NCI-H526 (cell line): Measurements from ENCODE around the gene ARHGEF39.

Experiments used
- DNase-seq, 2 experiments: peaks; one replicate each; lab custom pipeline; 2025; lab: John Stamatoyannopoulos, UW

ARHGEF39 gene

DNA sequence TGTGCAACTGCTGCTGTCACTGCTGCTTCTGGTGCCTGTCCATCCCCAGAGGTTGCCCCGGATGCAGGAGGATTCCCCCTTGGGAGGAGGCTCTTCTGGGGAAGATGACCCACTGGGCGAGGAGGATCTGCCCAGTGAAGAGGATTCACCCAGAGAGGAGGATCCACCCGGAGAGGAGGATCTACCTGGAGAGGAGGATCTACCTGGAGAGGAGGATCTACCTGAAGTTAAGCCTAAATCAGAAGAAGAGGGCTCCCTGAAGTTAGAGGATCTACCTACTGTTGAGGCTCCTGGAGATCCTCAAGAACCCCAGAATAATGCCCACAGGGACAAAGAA, 9.0 kb upstream of the ARHGEF39 start:
- DNase-seq = no peak

DNA sequence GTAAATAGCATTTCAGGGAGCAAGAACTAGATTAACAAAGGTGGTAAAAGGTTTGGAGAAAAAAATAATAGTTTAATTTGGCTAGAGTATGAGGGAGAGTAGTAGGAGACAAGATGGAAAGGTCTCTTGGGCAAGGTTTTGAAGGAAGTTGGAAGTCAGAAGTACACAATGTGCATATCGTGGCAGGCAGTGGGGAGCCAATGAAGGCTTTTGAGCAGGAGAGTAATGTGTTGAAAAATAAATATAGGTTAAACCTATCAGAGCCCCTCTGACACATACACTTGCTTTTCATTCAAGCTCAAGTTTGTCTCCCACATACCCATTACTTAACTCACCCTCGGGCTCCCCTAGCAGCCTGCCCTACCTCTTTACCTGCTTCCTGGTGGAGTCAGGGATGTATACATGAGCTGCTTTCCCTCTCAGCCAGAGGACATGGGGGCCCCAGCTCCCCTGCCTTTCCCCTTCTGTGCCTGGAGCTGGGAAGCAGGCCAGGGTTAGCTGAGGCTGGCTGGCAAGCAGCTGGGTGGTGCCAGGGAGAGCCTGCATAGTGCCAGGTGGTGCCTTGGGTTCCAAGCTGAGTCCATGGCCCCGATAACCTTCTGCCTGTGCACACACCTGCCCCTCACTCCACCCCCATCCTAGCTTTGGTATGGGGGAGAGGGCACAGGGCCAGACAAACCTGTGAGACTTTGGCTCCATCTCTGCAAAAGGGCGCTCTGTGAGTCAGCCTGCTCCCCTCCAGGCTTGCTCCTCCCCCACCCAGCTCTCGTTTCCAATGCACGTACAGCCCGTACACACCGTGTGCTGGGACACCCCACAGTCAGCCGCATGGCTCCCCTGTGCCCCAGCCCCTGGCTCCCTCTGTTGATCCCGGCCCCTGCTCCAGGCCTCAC, 8.4 kb upstream of the ARHGEF39 start, which contains the start of gene CA9:
Gene CA9, plus strand, starts transcription at position 797 of the 893 bp plus-strand sequence. Its CDS starts 32 bp downstream, at position 829.
- no peak for DNase-seq

- DNase-seq = peak; percentile 8 to 23
Measured at GRCh38 chr9:35669331-35670145, 4.5 kb upstream of the ARHGEF39 start.

GRCh38 chr9:35667939-35668338, 2.9 kb upstream of the ARHGEF39 start:
- no peak for DNase-seq

DNA sequence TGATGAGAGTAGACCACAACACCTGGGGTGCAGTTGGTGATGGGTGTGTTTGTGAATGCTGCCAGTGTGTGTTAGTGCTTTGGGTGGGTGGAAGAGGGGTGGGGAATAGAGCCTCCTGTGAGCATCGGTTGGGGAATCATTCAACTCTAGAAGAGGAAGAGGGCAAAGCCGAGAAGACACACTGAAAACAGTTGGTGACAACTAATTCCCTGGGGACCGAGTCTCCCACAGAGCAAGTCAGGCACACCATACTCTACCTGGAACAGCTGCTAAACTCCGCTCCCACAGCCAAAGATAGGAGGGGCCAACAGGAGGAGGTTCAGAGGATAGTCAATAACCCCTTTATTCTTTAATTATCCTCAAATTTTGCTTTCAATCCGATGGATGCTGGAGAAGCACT, 1.6 kb upstream of the ARHGEF39 start:
- no peak for DNase-seq

- no peak for DNase-seq
Measured at GRCh38 chr9:35666045-35666444, 1.1 kb upstream of the ARHGEF39 start.

DNA sequence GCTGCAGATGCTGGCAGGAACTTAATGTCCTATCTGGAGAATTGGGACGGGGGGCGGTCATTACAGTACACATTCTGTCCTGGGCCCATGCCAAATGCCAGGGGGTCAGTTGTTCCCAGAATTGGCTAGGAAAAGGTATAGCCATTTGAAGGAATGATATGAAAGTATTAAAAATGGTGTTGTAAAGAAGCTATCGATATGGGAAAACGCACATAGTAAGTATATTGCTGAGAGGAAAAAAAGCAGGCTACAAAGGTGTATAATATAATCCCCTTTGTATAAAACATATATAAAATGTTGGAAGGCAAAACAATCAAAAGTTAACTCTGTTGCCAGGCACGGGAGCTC, 450 bp upstream of the ARHGEF39 start:
- no peak for DNase-seq

GRCh38 chr9:35662437-35662836, 2.6 kb downstream of the ARHGEF39 start:
- no peak for DNase-seq

DNA sequence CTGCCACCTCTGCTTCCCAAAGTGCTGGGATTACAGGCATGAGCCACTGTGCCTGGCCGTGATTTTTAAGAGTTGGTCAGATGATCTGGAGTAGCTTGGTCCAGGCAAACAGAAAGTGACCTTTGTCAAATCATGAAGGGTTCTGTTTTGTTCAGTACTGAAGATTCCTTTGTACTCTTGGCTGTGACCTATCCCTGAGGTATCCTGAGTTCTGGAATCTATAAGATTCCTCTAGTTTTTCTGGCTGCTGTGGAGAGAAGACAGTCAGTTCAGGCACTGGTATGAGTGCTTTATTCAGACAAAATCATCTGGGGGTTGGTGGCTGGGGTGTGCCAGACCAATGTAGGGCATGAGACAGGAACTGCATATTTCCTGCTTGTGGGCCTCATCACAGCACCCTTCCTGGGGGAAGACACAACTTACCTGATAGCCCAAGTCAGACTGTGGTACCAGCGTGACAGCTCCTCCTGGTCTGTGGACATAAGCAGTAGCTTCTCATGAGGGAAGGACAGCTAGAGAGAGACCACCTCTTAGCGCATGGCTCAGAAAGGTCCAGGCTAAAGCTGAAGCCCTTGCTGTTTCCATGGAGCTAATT, 3.1 kb downstream of the ARHGEF39 start:
- DNase-seq = no peak

DNA sequence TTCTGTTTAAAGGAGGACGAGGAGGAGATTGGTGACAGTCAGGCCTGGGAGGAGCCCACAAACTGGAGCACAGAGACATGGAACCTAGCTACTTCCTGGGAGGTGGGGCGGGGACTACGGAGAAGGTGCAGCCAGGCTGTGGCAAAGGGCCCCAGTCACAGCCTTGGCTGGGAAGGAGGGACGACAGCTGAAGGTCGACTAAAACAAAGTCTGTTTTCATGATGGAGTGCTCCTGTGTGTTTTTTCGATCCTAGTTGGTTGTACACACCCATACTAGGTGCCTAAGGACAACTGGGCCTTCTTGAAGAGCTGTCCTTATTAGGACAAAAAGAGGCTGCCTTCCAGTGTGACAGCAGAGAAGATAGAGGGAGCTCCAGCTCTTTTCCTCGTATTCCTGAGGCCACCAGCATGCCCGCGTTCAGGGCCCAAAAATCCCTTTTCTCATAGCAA, 4.0 kb downstream of the ARHGEF39 start:
- DNase-seq = peak in 1 of 2 experiments; percentile 46

DNA sequence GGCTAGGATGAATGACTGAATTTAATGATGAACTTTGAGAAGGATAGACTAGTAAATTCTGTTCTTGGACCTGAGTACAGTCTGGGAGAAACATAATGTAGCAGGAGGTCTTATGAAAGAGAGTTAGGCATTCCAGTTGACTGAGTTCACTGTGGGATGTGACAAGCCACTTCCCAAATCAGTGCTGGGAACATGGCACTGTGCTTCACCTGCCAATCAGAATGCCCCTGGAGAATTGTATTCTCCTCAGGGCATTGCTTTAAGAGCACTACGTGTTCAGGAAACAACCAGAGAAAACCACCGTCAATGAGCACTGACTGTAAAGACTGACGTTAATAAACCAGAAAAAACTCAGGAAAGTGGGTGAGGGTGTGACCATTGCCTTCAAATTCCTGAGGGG, 5.7 kb downstream of the ARHGEF39 start:
- DNase-seq = no peak

- DNase-seq = peak; percentile 26 to 50
Measured at GRCh38 chr9:35658968-35659220, 6.1 kb downstream of the ARHGEF39 start.

DNA sequence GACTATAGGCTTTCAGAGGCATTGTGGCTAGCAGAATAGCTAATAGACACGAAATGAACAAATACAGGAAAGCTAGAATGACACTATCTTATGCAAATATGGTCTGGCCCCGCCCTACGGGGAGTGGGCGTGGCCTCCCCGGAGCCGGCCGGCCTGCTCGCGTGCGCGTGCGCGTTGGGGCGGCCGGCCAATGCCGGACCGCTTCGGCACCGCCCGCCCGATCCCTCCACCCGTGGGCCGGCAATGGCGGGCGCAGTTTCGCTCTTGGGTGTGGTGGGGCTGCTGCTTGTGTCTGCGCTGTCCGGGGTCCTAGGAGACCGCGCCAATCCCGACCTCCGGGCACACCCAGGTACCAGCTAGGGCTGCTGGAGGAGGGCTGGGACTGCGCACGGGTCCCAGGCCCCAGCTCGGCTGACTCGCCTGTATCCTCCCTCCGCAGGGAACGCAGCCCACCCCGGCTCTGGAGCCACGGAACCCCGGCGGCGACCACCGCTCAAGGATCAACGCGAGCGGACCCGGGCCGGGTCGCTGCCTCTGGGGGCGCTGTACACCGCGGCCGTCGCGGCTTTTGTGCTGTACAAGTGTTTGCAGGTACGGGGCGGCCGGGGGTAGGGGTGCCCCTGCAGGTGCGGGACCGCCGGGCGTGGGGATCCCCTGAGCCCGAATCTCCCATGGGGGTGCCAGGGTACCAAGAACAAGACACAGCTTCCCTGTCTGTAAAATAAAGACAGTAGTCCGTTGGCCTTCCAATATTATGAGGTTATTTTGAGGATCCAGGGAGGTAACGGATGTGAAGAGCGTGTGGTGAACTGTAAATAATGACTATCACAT, 6.6 kb downstream of the ARHGEF39 start, which contains the start of gene CCDC107:
Gene CCDC107, plus strand, starts transcription at position 156 of the 831 bp plus-strand sequence. Its CDS starts 88 bp downstream, at position 244.
- peak; percentile 46 to 88 for DNase-seq

DNA sequence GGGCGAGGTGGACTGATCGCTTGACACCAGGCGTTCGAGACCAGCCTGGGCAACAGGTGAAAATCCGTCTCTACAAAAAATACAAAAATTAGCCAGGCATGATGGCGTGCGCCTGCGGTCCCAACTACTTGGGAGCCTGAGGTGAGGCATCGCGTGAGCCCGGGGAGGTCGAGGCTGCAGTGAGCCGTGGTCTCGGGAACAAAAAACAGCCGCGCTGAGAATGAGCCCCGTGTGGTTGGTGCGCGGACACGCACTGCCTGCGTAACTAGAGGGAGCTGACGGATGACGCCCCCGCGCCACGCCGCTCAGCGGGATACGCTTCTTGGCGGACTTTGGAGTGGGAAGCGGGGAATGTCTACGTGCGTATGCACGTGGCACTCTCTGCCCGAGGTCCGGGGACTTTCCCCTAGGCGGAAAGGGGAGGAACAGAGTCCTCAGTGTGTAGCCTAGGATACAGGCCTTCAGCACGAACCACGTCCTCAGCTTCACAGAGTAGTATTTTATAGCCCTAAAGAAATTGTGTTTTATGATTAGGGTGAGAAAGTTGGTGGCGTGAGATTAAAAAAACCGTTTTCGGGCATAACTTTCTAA, 7.4 kb downstream of the ARHGEF39 start, which contains the start of gene RMRP:
Gene RMRP, minus strand, starts transcription at position 474 of the 591 bp plus-strand sequence.
- peak; percentile 98 for DNase-seq

- no peak for DNase-seq
Measured at GRCh38 chr9:35656831-35657545, 8.0 kb downstream of the ARHGEF39 start.

GRCh38 chr9:35656348-35656747, 8.6 kb downstream of the ARHGEF39 start:
- DNase-seq = no peak

DNA sequence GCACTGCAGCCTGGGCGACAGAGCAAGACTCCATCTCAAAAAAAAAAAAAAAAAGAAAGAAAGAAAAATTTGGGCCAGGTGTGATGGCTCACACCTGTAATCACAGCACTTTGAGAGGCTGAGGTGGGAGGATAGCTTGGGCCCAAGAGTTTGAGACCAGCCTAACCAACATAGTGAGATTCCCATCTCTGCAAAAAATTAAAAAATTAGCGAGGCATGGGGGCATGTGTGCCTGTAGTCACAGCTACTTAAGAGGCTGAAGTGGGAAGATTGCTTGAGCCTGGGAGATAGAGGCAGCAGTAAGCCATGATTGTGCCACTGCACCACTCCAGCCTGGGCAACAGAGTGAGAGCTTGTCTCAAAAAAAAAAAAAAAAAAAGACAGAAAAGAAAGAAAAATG, 11.4 kb downstream of the ARHGEF39 start:
- no peak for DNase-seq

DNA sequence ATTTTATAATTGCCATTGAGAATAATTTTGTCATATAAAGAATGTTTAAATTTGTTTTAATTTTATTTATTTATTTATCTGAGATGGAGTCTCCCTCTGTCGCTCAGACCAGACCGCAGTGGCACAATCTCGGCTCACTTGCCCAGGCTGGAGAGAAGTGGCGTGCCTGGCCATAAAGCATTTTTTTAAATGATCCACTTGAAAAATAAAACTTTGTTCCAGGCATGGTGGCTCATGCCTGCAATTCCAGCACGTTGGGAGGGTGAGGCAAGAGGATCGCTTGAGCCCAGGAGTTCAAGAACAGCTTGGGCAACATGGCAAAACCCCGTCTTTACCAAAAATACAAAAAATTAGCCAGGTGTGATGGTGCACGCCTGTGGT, 12.2 kb downstream of the ARHGEF39 start:
- no peak for DNase-seq

DNA sequence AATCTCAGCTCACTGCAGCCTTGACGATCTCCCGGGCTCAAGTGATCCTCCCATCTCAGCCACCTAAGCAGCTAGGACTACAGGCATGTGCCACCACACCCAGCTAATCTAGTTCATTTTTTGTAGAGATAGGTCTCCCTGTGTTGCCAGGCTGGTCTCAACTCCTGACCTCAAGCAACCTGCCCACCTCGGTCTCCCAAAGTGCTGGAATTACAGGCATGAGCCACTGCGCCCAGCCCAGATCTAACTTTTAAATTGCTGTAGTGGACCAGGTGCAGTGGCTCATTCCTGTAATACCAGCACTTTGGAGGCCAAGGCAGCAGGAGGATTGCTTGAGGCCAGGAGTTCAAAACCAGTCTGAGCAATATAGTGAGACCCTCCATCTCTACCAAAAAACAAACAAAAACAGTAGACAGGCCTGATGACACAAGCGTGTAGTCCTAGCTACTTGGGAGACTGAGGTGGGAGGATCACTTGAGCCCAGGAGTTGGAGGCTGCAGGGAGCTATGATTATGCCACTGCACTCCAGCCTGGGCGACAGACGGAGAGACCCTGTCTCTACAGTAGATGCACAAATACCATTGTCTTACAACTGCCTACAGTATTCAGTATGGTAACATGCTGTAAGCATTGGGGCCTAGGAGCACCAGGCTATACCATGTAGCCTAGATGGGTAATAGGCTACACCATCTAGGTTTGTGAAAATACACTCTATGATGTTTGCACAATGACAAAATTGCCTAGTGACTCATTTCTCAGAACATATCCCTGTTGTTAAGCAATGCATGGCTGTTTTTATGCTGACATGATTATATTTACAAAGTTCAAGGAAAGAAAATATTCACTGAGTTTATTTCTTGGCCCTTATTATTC, 12.8 kb downstream of the ARHGEF39 start:
- DNase-seq = no peak
